GM13977 (cell line): ENCODE measurements around the gene ADAMTS6.

Experiments
- DNase-seq: peaks from one replicate; pipeline ENCODE4 v3.0.0; 2012; ENCODE audit warnings: low spot score
- CTCF ChIP-seq: IDR thresholded peaks from 2 replicates; pipeline ENCODE4 v1.5.1; 2012; ENCODE audit warnings: mild to moderate bottlenecking, control low read depth; ENCODE audit not compliant: insufficient read depth; ENCODE audit errors: extremely low read depth, missing control alignments
- in situ Hi-C: fragments of 300-500 bp; cut with MboI; formaldehyde crosslinking; loops from one replicate; pipeline ENCODE4 v1.12.0; 2022; ENCODE audit warnings: low sequenced_read_pairs, low pct_unique_long_range_greater_than_20kb, mixed read lengths, inconsistent platforms; ENCODE audit not compliant: unreplicated experiment

Gene ADAMTS6

GRCh38 chr5:65288657-65289056 is 193.1 kb downstream of the ADAMTS6 start:
- no peak for DNase-seq
- no peak for TF ChIP-seq CTCF
- in situ Hi-C loops: no loop called here

GRCh38 chr5:65279603-65280002 is 202.1 kb downstream of the ADAMTS6 start:
- in situ Hi-C loops: no loop called here
- no peak for TF ChIP-seq CTCF
- no peak for DNase-seq

DNA sequence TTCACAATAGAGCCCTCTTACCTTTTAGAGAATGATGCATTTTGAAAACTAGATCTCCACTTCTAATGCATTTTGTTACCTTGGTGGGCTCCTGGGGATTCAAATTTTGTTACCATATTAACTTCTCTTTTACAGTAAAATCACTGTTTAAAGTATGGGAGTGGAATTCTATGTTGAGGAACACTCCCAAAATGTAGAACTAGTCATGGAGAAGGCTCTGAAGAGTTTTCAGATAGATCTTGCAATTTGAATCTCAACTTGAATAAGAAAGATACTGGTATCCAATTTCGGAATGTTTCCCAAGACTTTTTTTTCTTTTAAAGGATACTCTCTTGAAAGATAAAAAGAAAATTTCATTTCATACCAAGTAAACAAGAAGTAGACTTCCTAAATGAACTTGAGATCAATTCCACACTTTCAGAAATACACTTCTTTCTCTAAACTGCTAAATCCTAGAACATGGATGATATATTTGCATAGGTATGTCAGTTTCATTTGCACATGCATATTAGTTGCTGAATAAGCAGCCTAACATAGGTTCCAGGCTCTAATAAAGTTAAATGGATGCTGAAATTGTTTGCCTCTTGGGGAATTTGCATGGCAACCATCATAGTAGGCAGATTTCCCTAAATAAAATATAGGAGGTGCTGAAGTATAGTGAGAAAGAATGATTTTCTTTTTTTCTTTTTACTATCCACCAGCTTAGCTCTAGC is 205.4 kb downstream of the ADAMTS6 start:
- in situ Hi-C loops: no loop called here
- DNase-seq: no peak
- no peak for TF ChIP-seq CTCF

DNA sequence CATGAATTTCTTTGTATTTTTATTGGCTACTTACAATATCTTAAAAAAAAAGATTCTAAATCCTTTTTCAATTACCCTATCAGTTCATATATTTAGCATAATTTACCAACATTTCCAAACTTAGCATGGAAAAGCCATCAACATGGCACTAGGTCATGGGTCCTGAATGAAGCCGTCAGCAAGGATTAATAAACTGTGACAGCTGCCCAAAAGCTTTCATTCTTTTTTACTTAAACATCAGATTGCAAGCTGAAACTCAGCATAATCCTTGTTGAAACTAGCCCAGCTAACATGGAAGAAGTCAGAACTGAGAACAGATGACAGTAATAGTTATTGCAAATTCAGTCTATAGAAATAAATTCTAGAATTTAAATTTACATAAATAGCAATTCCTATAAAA is 209.8 kb downstream of the ADAMTS6 start:
- in situ Hi-C loops: no loop called here
- TF ChIP-seq CTCF: no peak
- no peak for DNase-seq

GRCh38 chr5:65268525-65268924 is 213.2 kb downstream of the ADAMTS6 start:
- no peak for DNase-seq

GRCh38 chr5:65264420-65264819 is 217.3 kb downstream of the ADAMTS6 start:
- TF ChIP-seq CTCF: no peak
- no peak for DNase-seq
- in situ Hi-C loops: no loop called here

More at GRCh38 chr5:65268525-65268924, 213.2 kb downstream of the ADAMTS6 start:
- no peak for TF ChIP-seq CTCF
- in situ Hi-C loops: no loop called here
